Measurements from ENCODE around the gene BACE2. TPM values are rescaled to one million over a fixed set of nuclear protein-coding genes. Genes with fewer than 3 reads are reported as not detected.
"Not testable (repeated sequence)": the region's sequence is repeated elsewhere in the genome, so short reads cannot be mapped to it uniquely, and the experiment has no call there.

Gene BACE2
- total RNA-seq, 1 experiment from 2014 or later, result 21.3 TPM

DNA sequence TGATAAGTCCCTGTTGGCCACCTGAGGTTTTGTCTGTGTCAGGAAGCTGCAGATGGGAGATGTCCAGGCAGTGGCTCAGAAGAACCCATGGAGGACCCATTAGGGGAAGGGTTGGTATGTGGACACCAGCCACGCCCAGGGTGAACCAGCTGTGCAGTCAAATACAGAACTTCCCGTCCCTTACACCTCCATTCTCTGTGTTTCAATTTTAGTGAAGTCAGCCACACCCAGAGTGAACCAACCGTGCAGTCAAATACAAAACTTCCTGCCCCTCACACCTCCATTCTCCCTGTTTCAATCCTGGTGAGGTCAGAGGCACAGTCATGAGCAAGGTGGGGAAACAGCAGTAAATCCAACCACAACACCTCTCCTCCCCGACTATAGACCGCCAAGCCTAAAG, 27.4 kb downstream of the BACE2 start:
- TF ChIP-seq, protein P1, sequence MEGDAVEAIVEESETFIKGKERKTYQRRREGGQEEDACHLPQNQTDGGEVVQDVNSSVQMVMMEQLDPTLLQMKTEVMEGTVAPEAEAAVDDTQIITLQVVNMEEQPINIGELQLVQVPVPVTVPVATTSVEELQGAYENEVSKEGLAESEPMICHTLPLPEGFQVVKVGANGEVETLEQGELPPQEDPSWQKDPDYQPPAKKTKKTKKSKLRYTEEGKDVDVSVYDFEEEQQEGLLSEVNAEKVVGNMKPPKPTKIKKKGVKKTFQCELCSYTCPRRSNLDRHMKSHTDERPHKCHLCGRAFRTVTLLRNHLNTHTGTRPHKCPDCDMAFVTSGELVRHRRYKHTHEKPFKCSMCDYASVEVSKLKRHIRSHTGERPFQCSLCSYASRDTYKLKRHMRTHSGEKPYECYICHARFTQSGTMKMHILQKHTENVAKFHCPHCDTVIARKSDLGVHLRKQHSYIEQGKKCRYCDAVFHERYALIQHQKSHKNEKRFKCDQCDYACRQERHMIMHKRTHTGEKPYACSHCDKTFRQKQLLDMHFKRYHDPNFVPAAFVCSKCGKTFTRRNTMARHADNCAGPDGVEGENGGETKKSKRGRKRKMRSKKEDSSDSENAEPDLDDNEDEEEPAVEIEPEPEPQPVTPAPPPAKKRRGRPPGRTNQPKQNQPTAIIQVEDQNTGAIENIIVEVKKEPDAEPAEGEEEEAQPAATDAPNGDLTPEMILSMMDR (IDR thresholded peaks at IDR 0.05; ENCODE audit: unreplicated experiment), result no peak
- DNase-seq (ENCODE audit: unreplicated experiment), result peak; percentile 8
- Mint-ChIP-seq H3K4me1 (ENCODE audit: insufficient read depth, unreplicated experiment) (peaks cover 23% of the 10 kb centered on the region), H3K27ac (ENCODE audit: low read depth, unreplicated experiment) (peak overlapping the region; percentile 61), H3K36me3 (ENCODE audit: insufficient read depth, unreplicated experiment) (peaks cover 7% of the 10 kb centered on the region), H3K27me3 (ENCODE audit: insufficient read depth, unreplicated experiment) (no peaks in the 10 kb centered on the region), H3K9me3 (ENCODE audit: unreplicated experiment) (no peaks in the 10 kb centered on the region), H3K4me3 (ENCODE audit: unreplicated experiment) (no peak overlapping the region)
- ChIA-PET CTCF (interaction anchor here (0.6 to 2.0 kb wide), 2 partner anchors 10 to 350 kb away, joined by 4 to 9 read pairs; no protein-coding TSS in a partner anchor), POLR2A (interaction anchor here (0.5 to 2.0 kb wide), 3 partner anchors 12 to 30 kb away, joined by 3 to 8 read pairs (median 4); no protein-coding TSS in a partner anchor)
- intact Hi-C loops (cut with micrococcal nuclease), result no loop called here
- BruUV-seq (replicated peaks), result no TSS peak

DNA sequence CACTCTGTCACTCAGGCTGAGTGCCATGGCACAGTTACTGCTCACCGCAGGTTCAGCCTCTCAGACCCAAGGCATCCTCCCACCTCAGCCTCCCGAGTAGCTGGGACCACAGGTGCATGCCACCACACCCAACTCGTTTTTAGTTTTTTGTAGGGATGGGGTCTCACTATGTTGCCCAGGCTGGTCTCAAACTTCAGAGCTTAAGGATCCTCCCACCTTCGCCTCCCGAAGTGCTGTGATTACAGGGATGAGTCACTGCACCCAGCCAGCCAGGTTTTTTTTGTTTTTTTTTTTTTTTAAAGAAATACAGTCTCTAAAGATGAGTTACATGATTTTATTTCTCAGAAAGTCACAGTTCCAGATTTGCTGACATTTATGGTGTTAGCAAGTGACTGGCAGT, 29.0 kb downstream of the BACE2 start:
- Mint-ChIP-seq H3K27me3 (ENCODE audit: insufficient read depth, unreplicated experiment) (no peaks in the 10 kb centered on the region), H3K4me1 (ENCODE audit: insufficient read depth, unreplicated experiment) (peaks cover 20% of the 10 kb centered on the region), H3K9me3 (ENCODE audit: unreplicated experiment) (no peaks in the 10 kb centered on the region), H3K36me3 (ENCODE audit: insufficient read depth, unreplicated experiment) (peaks cover 7% of the 10 kb centered on the region), H3K27ac (ENCODE audit: low read depth, unreplicated experiment) (no peak overlapping the region), H3K4me3 (ENCODE audit: unreplicated experiment) (no peak overlapping the region)
- ChIA-PET CTCF (interaction anchor here (0.7 to 1.4 kb wide), 2 partner anchors 26 to 247 kb away, joined by 3 to 5 read pairs; no protein-coding TSS in a partner anchor), POLR2A (interaction anchor here (1.0 kb wide), 1 partner anchor 30 kb away, joined by 3 read pairs; no protein-coding TSS in a partner anchor)
- TF ChIP-seq, protein P1 (IDR thresholded peaks at IDR 0.05; ENCODE audit: unreplicated experiment), result no peak
- BruUV-seq (replicated peaks), result no TSS peak
- intact Hi-C loops (cut with micrococcal nuclease), result no loop called here
- DNase-seq (ENCODE audit: unreplicated experiment), result peak; percentile 54

DNA sequence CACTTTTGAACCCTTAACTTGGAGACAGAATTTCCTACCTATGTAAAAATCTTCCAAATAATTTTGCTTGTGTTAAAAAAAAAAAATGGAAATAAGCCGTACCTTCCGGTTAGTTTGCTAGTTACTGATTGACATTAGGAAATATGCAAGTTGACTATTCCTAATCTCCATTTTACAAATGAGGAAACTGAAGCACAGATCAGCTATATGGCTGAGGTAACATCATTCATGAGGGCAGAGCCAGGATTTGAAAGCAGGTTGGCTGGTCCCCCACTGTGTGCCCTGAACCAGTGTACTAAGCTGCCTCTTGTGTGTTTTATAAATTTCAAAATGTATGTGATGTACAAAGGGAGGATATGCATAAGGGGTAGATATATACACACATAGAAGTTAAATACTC, 29.6 kb downstream of the BACE2 start:
- Mint-ChIP-seq H3K36me3 (ENCODE audit: insufficient read depth, unreplicated experiment) (peaks cover 7% of the 10 kb centered on the region), H3K9me3 (ENCODE audit: unreplicated experiment) (no peaks in the 10 kb centered on the region), H3K27ac (ENCODE audit: low read depth, unreplicated experiment) (no peak overlapping the region), H3K4me1 (ENCODE audit: insufficient read depth, unreplicated experiment) (peaks cover 14% of the 10 kb centered on the region), H3K4me3 (ENCODE audit: unreplicated experiment) (no peak overlapping the region), H3K27me3 (ENCODE audit: insufficient read depth, unreplicated experiment) (no peaks in the 10 kb centered on the region)
- CTCF ChIA-PET, result interaction anchor here (0.6 to 1.4 kb wide), 5 partner anchors 26 to 580 kb away, joined by 3 to 5 read pairs (median 3); no protein-coding TSS in a partner anchor
- intact Hi-C loops (cut with micrococcal nuclease), result no loop called here
- TF ChIP-seq, protein P1 (IDR thresholded peaks at IDR 0.05; ENCODE audit: unreplicated experiment), result no peak
- DNase-seq (ENCODE audit: unreplicated experiment), result no peak
- BruUV-seq (replicated peaks), result no TSS peak
- POLR2A ChIA-PET, result interaction anchor here (0.9 kb wide), 1 partner anchor 10 kb away, joined by 3 read pairs; no protein-coding TSS in a partner anchor

DNA sequence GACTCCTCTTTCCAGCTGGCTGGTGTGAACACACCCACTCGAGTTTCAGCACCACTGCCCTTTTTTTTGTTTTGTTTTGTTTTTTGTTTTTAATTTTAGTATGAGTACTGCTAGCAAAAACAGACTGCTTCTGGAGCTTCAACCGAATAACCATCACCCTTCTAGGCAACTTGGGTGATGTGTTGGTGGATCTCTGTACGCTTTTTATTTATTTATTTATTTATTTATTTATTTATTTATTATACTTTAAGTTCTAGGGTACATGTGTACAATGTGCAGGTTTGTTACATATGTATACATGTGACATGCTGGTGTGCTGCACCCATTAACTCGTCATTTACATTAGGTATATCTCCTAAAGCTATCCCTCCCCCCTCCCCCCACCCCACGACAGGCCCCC, 30.7 kb downstream of the BACE2 start:
- H3K4me1 Mint-ChIP-seq (ENCODE audit: insufficient read depth, unreplicated experiment); POLR2A ChIA-PET; intact Hi-C loops (cut with micrococcal nuclease); H3K9me3 Mint-ChIP-seq (ENCODE audit: unreplicated experiment); H3K4me3 Mint-ChIP-seq (ENCODE audit: unreplicated experiment); H3K27me3 Mint-ChIP-seq (ENCODE audit: insufficient read depth, unreplicated experiment); DNase-seq (ENCODE audit: unreplicated experiment); H3K27ac Mint-ChIP-seq (ENCODE audit: low read depth, unreplicated experiment); BruUV-seq (replicated peaks); H3K36me3 Mint-ChIP-seq (ENCODE audit: insufficient read depth, unreplicated experiment): not testable (repeated sequence)
- CTCF ChIA-PET, result interaction anchor here (0.9 to 1.2 kb wide), 3 partner anchors 18 to 30 kb away, joined by 3 to 4 read pairs (median 3); no protein-coding TSS in a partner anchor
